IMR-90 (cell line): Measurements from ENCODE around the gene SPAG16. TPM values are rescaled to one million over a fixed set of nuclear protein-coding genes. Genes with fewer than 3 reads are reported as not detected.

Source experiments
- ATAC-seq: fragments of 200-7000 bp; cut with Tn5 transposase; 2 replicates; pipeline ENCODE4 v1.9.1; 2020; ENCODE audit warnings: low read depth, mild to moderate bottlenecking, moderate library complexity
- BruUV-seq: library from RNA; stranded (reverse); fragments of 400-500 nt; replicated peaks from 2 replicates; lab custom pipeline; 2021; lab: Mats Ljungman, UMichigan
- CTCF ChIA-PET: fragments of 300-600 bp; formaldehyde crosslinking; extraction: SDS; loops from one replicate; lab custom pipeline; 2021; ENCODE audit warnings: antibody characterized with exemption; lab: Yijun Ruan, JAX
- POLR2A ChIA-PET: fragments of 300-600 bp; sonication (Branson Sonifier 250); formaldehyde crosslinking; loops from one replicate; lab custom pipeline; 2022; ENCODE audit warnings: antibody characterized with exemption; ENCODE audit not compliant: unreplicated experiment; lab: Charles Lee
- DNase-seq: peaks from one replicate; pipeline ENCODE4 v3.0.0; 2013
- H2AFZ ChIP-seq: replicated peaks from 2 replicates; pipeline ENCODE3; 2013; ENCODE audit warnings: low read length, mild to moderate bottlenecking; ENCODE audit not compliant: poor library complexity
- H2AK5ac ChIP-seq: 2 replicates; pipeline ENCODE4 v1.6.1; 2013; ENCODE audit warnings: low read depth, low read length, inconsistent platforms
- H2AK9ac ChIP-seq: replicated peaks from 2 replicates; pipeline ENCODE3; 2013; ENCODE audit warnings: mild to moderate bottlenecking, low read depth, low read length, moderate library complexity; ENCODE audit not compliant: poor library complexity
- H2BK120ac ChIP-seq: 2 replicates; pipeline ENCODE4 v1.6.1; 2013; ENCODE audit warnings: low read depth, low read length, inconsistent platforms
- H2BK15ac ChIP-seq: 3 replicates; pipeline ENCODE4 v1.6.1; 2013; ENCODE audit warnings: low read depth, low read length, inconsistent platforms
- H2BK20ac ChIP-seq: 2 replicates; pipeline ENCODE4 v1.6.1; 2013; ENCODE audit warnings: low read depth, mild to moderate bottlenecking, inconsistent platforms, low read length, moderate library complexity
- H2BK5ac ChIP-seq: 2 replicates; pipeline ENCODE4 v1.6.1; 2013; ENCODE audit warnings: mild to moderate bottlenecking, low read depth, low read length, inconsistent platforms; ENCODE audit not compliant: poor library complexity, severe bottlenecking
- H3K14ac ChIP-seq: replicated peaks from 2 replicates; pipeline ENCODE4 v1.6.1; 2013; ENCODE audit warnings: low read depth, low read length, inconsistent platforms
- H3K18ac ChIP-seq: 2 replicates; pipeline ENCODE4 v1.6.1; 2013; ENCODE audit warnings: low read depth, low read length, control low read depth
- H3K23ac ChIP-seq: 2 replicates; pipeline ENCODE4 v1.6.1; 2013; ENCODE audit warnings: low read depth, low read length, inconsistent platforms
- H3K27ac ChIP-seq: 2 replicates; pipeline ENCODE4 v1.5.1; 2013; ENCODE audit warnings: mild to moderate bottlenecking, control low read depth, low read length; ENCODE audit not compliant: insufficient read depth
- H3K27me3 ChIP-seq: 2 replicates; pipeline ENCODE4 v1.6.1; 2013; ENCODE audit warnings: low read length; ENCODE audit not compliant: control insufficient read depth, insufficient read depth
- H3K36me3 ChIP-seq: 2 replicates; pipeline ENCODE4 v1.6.1; 2013; ENCODE audit warnings: low read length, mixed read lengths; ENCODE audit not compliant: control insufficient read depth, insufficient read depth
- H3K4ac ChIP-seq: 2 replicates; pipeline ENCODE4 v1.6.1; 2013; ENCODE audit warnings: low read depth, low read length, inconsistent platforms
- H3K4me1 ChIP-seq: 2 replicates; pipeline ENCODE4 v1.6.1; 2013; ENCODE audit warnings: low read length, mixed read lengths; ENCODE audit not compliant: control insufficient read depth, insufficient read depth
- H3K4me2 ChIP-seq: 2 replicates; pipeline ENCODE4 v1.6.1; 2013; ENCODE audit warnings: low read depth, mild to moderate bottlenecking, control low read depth, low read length, moderate library complexity
- H3K4me3 ChIP-seq: 2 replicates; pipeline ENCODE4 v1.5.1; 2013; ENCODE audit warnings: low read depth, mild to moderate bottlenecking, control low read depth, low read length, moderate library complexity; ENCODE audit not compliant: insufficient read depth
- H3K56ac ChIP-seq: 2 replicates; pipeline ENCODE4 v1.6.1; 2013; ENCODE audit warnings: low read length, inconsistent platforms; ENCODE audit not compliant: insufficient read depth; ENCODE audit errors: extremely low read depth
- H3K79me1 ChIP-seq, 2 experiments: 2 replicates each; pipeline ENCODE4 v1.6.1; 2013; ENCODE audit warnings: low read length in 2 of 2, inconsistent platforms in 1 of 2, low read depth in 1 of 2
- H3K9ac ChIP-seq: 2 replicates; pipeline ENCODE4 v1.6.1; 2013; ENCODE audit warnings: low read depth, low read length, control low read depth
- H3K9me1 ChIP-seq: 2 replicates; pipeline ENCODE4 v1.6.1; 2013; ENCODE audit warnings: low read length, inconsistent platforms; ENCODE audit not compliant: insufficient read depth
- H3K9me3 ChIP-seq: 2 replicates; pipeline ENCODE4 v1.6.1; 2013; ENCODE audit warnings: low read length; ENCODE audit not compliant: control insufficient read depth, insufficient read depth
- H4K20me1 ChIP-seq: 2 replicates; pipeline ENCODE4 v1.6.1; 2013; ENCODE audit warnings: low read length, inconsistent platforms; ENCODE audit not compliant: insufficient read depth
- H4K5ac ChIP-seq: 2 replicates; pipeline ENCODE4 v1.6.1; 2013; ENCODE audit warnings: mild to moderate bottlenecking, low read depth, low read length, control low read depth
- H4K8ac ChIP-seq, 2 experiments: 2 replicates each; pipeline ENCODE4 v1.6.1; 2013; ENCODE audit warnings: low read depth in 2 of 2, low read length in 2 of 2, control low read depth in 1 of 2, inconsistent platforms in 1 of 2
- H4K91ac ChIP-seq: 2 replicates; pipeline ENCODE4 v1.6.1; 2013; ENCODE audit warnings: low read depth, low read length, inconsistent platforms; ENCODE audit not compliant: insufficient read depth
- FOS ChIP-seq: fragments of 150-350 bp; IDR thresholded peaks from 2 replicates; pipeline ENCODE4 v1.6.1; 2016; ENCODE audit warnings: low read depth, low read length
- POLR2A ChIP-seq: IDR thresholded peaks from 2 replicates; pipeline ENCODE4 v1.6.1; 2012; ENCODE audit warnings: mild to moderate bottlenecking, low read depth, low read length
- WGBS, 2 experiments: methylation state at CpG; one replicate each; pipeline versions ENCODE4 v1.1.5 to v1.1.7; 2013; ENCODE audit warnings: missing lambda C conversion rate in 2 of 2; ENCODE audit not compliant: insufficient read length in 1 of 2; ENCODE audit errors: extremely low coverage in 2 of 2; 5-methylcytosine and 5-hydroxymethylcytosine counted together
- dilution Hi-C: fragments of 300-500 bp; cut with HindIII; formaldehyde crosslinking; loops from one replicate; pipeline ENCODE4 v1.14.3; 2018; ENCODE audit warnings: low sequenced_read_pairs; ENCODE audit not compliant: unreplicated experiment
- in situ Hi-C: fragments of 300-500 bp; cut with MboI; formaldehyde crosslinking; loops from 3 replicates; pipeline ENCODE4 v1.14.3; 2019; ENCODE audit warnings: low sequenced_read_pairs, inconsistent platforms, mixed read lengths
- intact Hi-C: fragments of 100-400 bp; cut with micrococcal nuclease; formaldehyde crosslinking; loops from 2 replicates; pipeline ENCODE4 v1.10.0; 2022
- polyA plus RNA-seq, 3 experiments: library from polyadenylated mRNA; depleted of rRNA; stranded (reverse); fragments of >200 nt; gene quantifications; 2 replicates each; pipeline ENCODE4 v1.2.3, GENCODE V29; 2012; ENCODE audit warnings: low replicate concordance in 1 of 3
- total RNA-seq: library from RNA; depleted of rRNA; stranded (reverse); fragments of >200 nt; gene quantifications from 2 replicates; pipeline ENCODE4 v1.2.3, GENCODE V29; 2012

The SPAG16 gene
- total and polyA plus RNA-seq, 2 of the 4 experiments (the other 2 are of a cell fraction): 7.3 to 13.5 TPM

GRCh38 chr2:213751446-213751845 is 467.2 kb downstream of the SPAG16 start:
- Histone ChIP-seq H3K27me3 (no peaks in the 10 kb centered on the region), H3K14ac (no peak overlapping the region), H3K4me1 (no peaks in the 10 kb centered on the region), H3K79me1 (no peaks in the 10 kb centered on the region), H3K9me3 (no peaks in the 10 kb centered on the region), H3K27ac (no peak overlapping the region), H4K5ac (no peak overlapping the region), H3K4ac (no peak overlapping the region), H2BK120ac (no peak overlapping the region), H2BK20ac (no peak overlapping the region), H3K56ac (no peak overlapping the region), H3K36me3 (no peaks in the 10 kb centered on the region), H4K8ac (no peak overlapping the region), H3K18ac (no peak overlapping the region), H2AK9ac (no peak overlapping the region), H2AFZ (no peak overlapping the region), H4K20me1 (no peaks in the 10 kb centered on the region), H3K9me1 (no peaks in the 10 kb centered on the region), H2BK15ac (no peak overlapping the region), H3K4me2 (no peak overlapping the region), H4K91ac (no peak overlapping the region), H2BK5ac (no peak overlapping the region), H3K23ac (no peak overlapping the region), H3K4me3 (no peak overlapping the region), H3K9ac (no peak overlapping the region), H2AK5ac (no peak overlapping the region)
- WGBS, 2 experiments: no CpG with 5 or more reads among the region's 6 CpGs
- in situ Hi-C loops (no loop called here), intact Hi-C loops (no loop called here), dilution Hi-C loops (no loop called here)
- ATAC-seq (no peak), DNase-seq (no peak)
- no TSS peak for BruUV-seq
- POLR2A ChIA-PET: no interaction called here
- CTCF ChIA-PET: no interaction called here
- TF ChIP-seq FOS (no peak), POLR2A (no peak)
